K562 (cell line): Measurements from ENCODE around the gene CPED1. TPM values are rescaled to one million over a fixed set of nuclear protein-coding genes. Genes with fewer than 3 reads are reported as not detected.

Experiments used
- ASH1L ChIP-seq: fragments of 450-650 bp; IDR thresholded peaks from 2 replicates; pipeline ENCODE4 v1.6.1; 2018; ENCODE audit warnings: borderline replicate concordance, mild to moderate bottlenecking, low read depth; ENCODE audit not compliant: partially characterized antibody
- BMI1 ChIP-seq: fragments of 150-350 bp; IDR thresholded peaks from 2 replicates; pipeline ENCODE4 v1.6.1; 2014; ENCODE audit warnings: low read length
- BRCA1 ChIP-seq, 2 experiments: fragments of 450-650 bp in 1 of 2; sonication (generic) in 1 of 2; formaldehyde crosslinking in 1 of 2; IDR thresholded peaks; 2 replicates each; pipeline versions ENCODE4 v1.5.0 to v1.6.1; 2017 to 2020; ENCODE audit warnings: mild to moderate bottlenecking in 1 of 2, missing genetic modification reagents in 1 of 2
- BRD9 ChIP-seq: fragments of 450-650 bp; IDR thresholded peaks from 2 replicates; pipeline ENCODE4 v1.6.1; 2018; ENCODE audit warnings: low read depth; ENCODE audit not compliant: partially characterized antibody
- BRF2 ChIP-seq: IDR thresholded peaks from 3 replicates; pipeline ENCODE4 v1.6.1; 2011; ENCODE audit warnings: borderline replicate concordance, mild to moderate bottlenecking; ENCODE audit not compliant: insufficient read length, insufficient read depth
- CEBPZ ChIP-seq: fragments of 150-350 bp; IDR thresholded peaks from 2 replicates; pipeline ENCODE4 v1.6.1; 2014; ENCODE audit warnings: low read depth, mild to moderate bottlenecking, low read length, borderline replicate concordance
- DLX4 ChIP-seq: fragments of 250-450 bp; sonication (Bioruptor Pico); IDR thresholded peaks from 2 replicates; pipeline ENCODE4 v1.6.1; 2021; ENCODE audit warnings: mild to moderate bottlenecking
- ESRRA ChIP-seq: fragments of 450-650 bp; IDR thresholded peaks from 2 replicates; pipeline ENCODE4 v1.6.1; 2014; ENCODE audit warnings: low read depth, mild to moderate bottlenecking, moderate library complexity, borderline replicate concordance
- GTF2E2 ChIP-seq: fragments of 200-800 bp; sonication (Bioruptor generic); IDR thresholded peaks from 2 replicates; pipeline ENCODE4 v1.6.1; 2016; ENCODE audit warnings: missing genetic modification characterization, missing compliant biosample characterization
- KLF6 ChIP-seq: fragments of 250-450 bp; sonication (Bioruptor Pico); IDR thresholded peaks from 2 replicates; pipeline ENCODE4 v1.4.0; 2020; ENCODE audit warnings: mild to moderate bottlenecking, moderate library complexity, borderline replicate concordance
- RBM25 ChIP-seq: fragments of 200-400 bp; formaldehyde crosslinking; IDR thresholded peaks from 2 replicates; pipeline ENCODE4 v1.6.1; 2018; ENCODE audit warnings: low read length, low read depth, moderate library complexity; ENCODE audit not compliant: severe bottlenecking
- SAFB ChIP-seq: fragments of 200-400 bp; formaldehyde crosslinking; IDR thresholded peaks from 2 replicates; pipeline ENCODE4 v1.6.1; 2017; ENCODE audit warnings: low read depth, low read length, borderline replicate concordance
- SMARCB1 ChIP-seq: IDR thresholded peaks from 2 replicates; pipeline ENCODE4 v1.6.1; 2011; ENCODE audit warnings: improper control_type of control experiment, low read depth; ENCODE audit not compliant: insufficient read length
- SOX6 ChIP-seq: fragments of 450-650 bp; IDR thresholded peaks from 2 replicates; pipeline ENCODE4 v1.6.1; 2014; ENCODE audit warnings: mild to moderate bottlenecking
- TCF3 ChIP-seq: sonication (generic); formaldehyde crosslinking; IDR thresholded peaks from 2 replicates; pipeline ENCODE4 v1.4.0; 2020; ENCODE audit warnings: mild to moderate bottlenecking, missing genetic modification reagents
- TRIM28 ChIP-seq: fragments of 450-650 bp; IDR thresholded peaks from 2 replicates; pipeline ENCODE4 v1.6.1; 2017
- ZC3H4 ChIP-seq: sonication (generic); formaldehyde crosslinking; IDR thresholded peaks from 2 replicates; pipeline ENCODE4 v1.9.0; 2021; ENCODE audit warnings: missing genetic modification reagents, borderline replicate concordance
- ZNF609 ChIP-seq: sonication (generic); formaldehyde crosslinking; IDR thresholded peaks from 2 replicates; pipeline ENCODE4 v1.8.1; 2023; ENCODE audit warnings: missing genetic modification reagents, mild to moderate bottlenecking, borderline replicate concordance
- polyA plus RNA-seq, 8 experiments: library from polyadenylated mRNA; depleted of rRNA in 4 of 8; stranded (reverse) in 5 of 8; unstranded in 3 of 8; fragments of >200 nt; fragmentation: Nextera tagmentation in 2 of 8; fragmentation: Illumina TruSeq in 1 of 8; extraction: Ambion mirVana in 2 of 8; extraction: Trizol in 1 of 8; gene quantifications; 2 replicates each; pipeline versions ENCODE4 v1.2.1 to v1.2.3, GENCODE V29; 2011 to 2014; ENCODE audit warnings: inconsistent platforms in 1 of 8, missing spikeins in 1 of 8
- total RNA-seq, 7 experiments: library from RNA; depleted of rRNA in 6 of 7; stranded (reverse); fragments of >200 nt in 6 of 7; fragmentation: Illumina TruSeq in 2 of 7; extraction: Trizol in 2 of 7; gene quantifications; 2 replicates each; pipeline versions ENCODE4 v1.2.1 to v1.2.3, GENCODE V29; 2011 to 2021; ENCODE audit warnings: low replicate concordance in 1 of 7

The CPED1 gene
- total and polyA plus RNA-seq, 9 of the 15 experiments (the other 6 are each of a cell fraction or from before 2014, with no cell fraction given), result 195 to 393 (median 290) TPM

- TF ChIP-seq ZNF609, result no peak
- TF ChIP-seq BRCA1 (IDR thresholded peaks at IDR 0.05), result no peak
- no peak for TF ChIP-seq BRCA1 (CRISPR knock-in tag; IDR thresholded peaks at IDR 0.05)
- TF ChIP-seq KLF6 (CRISPR knock-in tag), result peak; percentile 58; the same call in 1 of the 2 replicates
- TF ChIP-seq GTF2E2 (tag), result peak; percentile 19; the same call in 1 of the 2 replicates
- TF ChIP-seq ESRRA, result 0 out of 2 replicates have a peak, but pooled peaks have one; percentile 47
- no peak; the same call in 1 of the 2 replicates for TF ChIP-seq TRIM28
- TF ChIP-seq BMI1, result no peak
- peak; percentile 58; the same call in 1 of the 2 replicates for TF ChIP-seq TCF3
- TF ChIP-seq DLX4, result no peak
- no peak for TF ChIP-seq ASH1L
- no peak for TF ChIP-seq BRF2
- no peak for TF ChIP-seq ZC3H4 (CRISPR knock-in tag)
- TF ChIP-seq SMARCB1, result no peak
- peak; percentile 76 for TF ChIP-seq BRD9
- no peak for TF ChIP-seq CEBPZ
- no peak for TF ChIP-seq SAFB
- peak; percentile 81 for TF ChIP-seq SOX6
- no peak for TF ChIP-seq RBM25
These were observed 149.9 kb downstream of the CPED1 start (continued) for GRCh38 chr7:121138262-121138933.
